Subcutaneous adipose tissue (tissue), 4 donors: ENCODE measurements around the gene STARD10. TPM values are rescaled to one million over a fixed set of nuclear protein-coding genes. Genes with fewer than 3 reads are reported as not detected.

Experiments used
- CTCF ChIP-seq: fragments of 450-650 bp; IDR thresholded peaks from one replicate; pipeline ENCODE4 v1.5.1; 2016; ENCODE audit warnings: low read depth, mild to moderate bottlenecking, control low read depth, antibody characterized with exemption, moderate library complexity
- total RNA-seq, 4 donors: library from RNA; depleted of rRNA; stranded (reverse); fragments of >200 nt; gene quantifications; one replicate each; pipeline ENCODE4 v1.1.0, GENCODE V29; 2016

The STARD10 gene
- total RNA-seq, 4 donors from 2014 or later: 13.4 to 20.2 (median 14.8) TPM

DNA sequence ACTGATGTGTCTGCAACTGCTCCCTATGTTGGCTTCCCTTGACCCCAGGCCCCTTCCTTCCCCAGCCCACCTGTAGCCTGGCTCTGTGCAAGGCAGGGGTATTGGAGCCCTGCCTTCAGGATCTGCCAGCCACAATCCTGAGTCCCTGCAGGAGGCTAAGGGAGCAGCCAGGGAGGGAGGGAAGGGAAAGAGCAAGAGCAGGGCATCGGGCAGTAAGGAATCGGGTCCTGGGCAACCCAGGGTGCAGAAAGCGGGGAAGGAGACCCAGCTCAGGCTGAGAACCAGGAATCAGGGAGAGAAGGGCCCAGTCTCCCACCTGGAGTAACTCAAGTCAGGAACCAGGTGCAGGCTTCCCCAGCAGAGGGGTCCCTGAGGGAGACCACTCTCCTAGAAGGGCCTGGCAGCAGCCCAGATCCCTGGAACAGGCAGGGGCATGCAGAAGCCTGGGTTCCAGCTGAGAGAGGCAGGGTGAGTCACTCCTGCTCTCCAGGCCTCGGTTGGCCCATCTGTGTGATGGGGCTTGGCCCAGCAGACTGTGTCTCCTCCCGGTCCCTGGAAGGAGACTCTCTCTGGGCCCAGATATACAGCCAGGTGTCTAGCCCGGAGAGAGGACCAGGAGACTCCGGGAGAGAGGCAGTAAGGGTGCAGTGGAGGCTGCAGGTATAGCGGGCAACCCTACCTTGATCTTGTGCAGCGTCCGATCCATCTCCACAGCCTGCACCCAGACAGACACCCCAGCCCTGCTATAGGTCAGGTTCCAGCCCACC lies 13.4 kb downstream of the STARD10 start:
- TF ChIP-seq CTCF: no peak

- TF ChIP-seq CTCF: no peak
Observed at GRCh38 chr11:72779495-72780128, 14.2 kb downstream of the STARD10 start.

GRCh38 chr11:72778535-72779494 lies 15.0 kb downstream of the STARD10 start:
- no peak for TF ChIP-seq CTCF

DNA sequence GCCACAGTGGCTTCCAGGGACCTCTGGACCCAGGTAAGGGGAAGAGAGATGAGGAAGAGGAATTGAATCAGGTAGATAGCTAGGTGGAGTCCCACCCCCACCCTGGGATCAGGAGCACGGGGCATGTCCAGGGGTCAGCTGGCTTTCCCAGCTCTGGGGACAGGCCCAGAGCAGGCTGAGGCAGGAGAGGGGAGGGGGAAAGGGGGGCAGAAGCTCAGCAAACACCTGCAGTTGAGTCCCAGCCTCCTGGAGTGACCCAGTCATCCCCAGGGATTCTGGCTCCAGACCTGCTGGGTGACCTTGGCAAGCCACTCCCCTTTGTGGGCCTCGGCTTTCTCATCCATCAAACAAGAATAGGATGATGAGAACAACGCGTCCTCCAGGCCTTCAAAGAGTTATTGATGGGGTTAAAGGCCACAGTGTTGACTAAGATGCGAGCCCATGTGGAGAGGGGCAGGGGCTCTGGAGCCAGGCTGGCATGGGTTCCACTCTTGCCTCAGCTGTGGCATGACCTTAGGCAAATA lies 16.0 kb downstream of the STARD10 start:
- TF ChIP-seq CTCF: no peak

GRCh38 chr11:72776844-72777754 lies 16.7 kb downstream of the STARD10 start:
- TF ChIP-seq CTCF: no peak

- TF ChIP-seq CTCF: no peak
Observed at GRCh38 chr11:72776117-72776843, 17.6 kb downstream of the STARD10 start.
